Effector memory CD4-positive, alpha-beta T cell (primary cell): ENCODE measurements around the gene NADK2.

ENCODE experiments used
- DNase-seq, 3 donors: peaks; one replicate each; pipeline ENCODE4 v3.0.0-alpha.2; 2020
- H3K27ac ChIP-seq: 2 replicates; pipeline ENCODE4 v1.7.0; 2013; ENCODE audit warnings: mild to moderate bottlenecking, low read length, moderate library complexity; ENCODE audit not compliant: insufficient read depth, poor library complexity, severe bottlenecking
- H3K27me3 ChIP-seq: replicated peaks from 2 replicates; pipeline ENCODE4 v1.7.0; 2013; ENCODE audit warnings: mild to moderate bottlenecking, low read length; ENCODE audit not compliant: insufficient read depth, control insufficient read depth, poor library complexity, severe bottlenecking
- H3K36me3 ChIP-seq: 2 replicates; pipeline ENCODE4 v1.7.0; 2013; ENCODE audit warnings: mild to moderate bottlenecking, low read length, moderate library complexity; ENCODE audit not compliant: control insufficient read depth, insufficient read depth
- H3K4me1 ChIP-seq: 2 replicates; pipeline ENCODE4 v1.7.0; 2013; ENCODE audit warnings: low read length, mild to moderate bottlenecking; ENCODE audit not compliant: control insufficient read depth, insufficient read depth, poor library complexity, severe bottlenecking
- H3K4me3 ChIP-seq: 2 replicates; pipeline ENCODE4 v1.7.0; 2013; ENCODE audit warnings: low read length, low read depth, mild to moderate bottlenecking; ENCODE audit not compliant: insufficient read depth, poor library complexity, severe bottlenecking
- H3K9me3 ChIP-seq: 2 replicates; pipeline ENCODE4 v1.7.0; 2013; ENCODE audit warnings: mild to moderate bottlenecking, low read length, moderate library complexity; ENCODE audit not compliant: control insufficient read depth

NADK2 gene

DNA sequence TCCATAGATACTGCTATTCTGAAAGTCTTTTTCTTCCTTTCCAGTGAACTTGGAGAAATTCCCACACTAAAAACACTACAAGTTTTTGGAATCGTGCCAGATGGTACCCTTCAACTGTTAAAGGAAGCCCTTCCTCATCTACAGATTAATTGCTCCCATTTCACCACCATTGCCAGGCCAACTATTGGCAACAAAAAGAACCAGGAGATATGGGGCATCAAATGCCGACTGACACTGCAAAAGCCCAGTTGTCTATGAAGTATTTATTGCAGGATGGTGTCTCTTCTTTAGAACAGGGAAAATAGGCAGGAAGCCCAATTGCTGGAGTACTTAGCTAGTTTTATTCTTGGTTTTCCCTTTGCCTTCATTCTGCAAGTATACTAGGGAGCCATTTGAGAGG is 60.0 kb downstream of the NADK2 start:
- Histone ChIP-seq H3K9me3 (no peaks in the 10 kb centered on the region), H3K4me1 (no peaks in the 10 kb centered on the region), H3K27me3 (no peaks in the 10 kb centered on the region), H3K4me3 (no peak overlapping the region), H3K27ac (no peak overlapping the region), H3K36me3 (peaks cover 15% of the 10 kb centered on the region)
- DNase-seq = no peak

DNA sequence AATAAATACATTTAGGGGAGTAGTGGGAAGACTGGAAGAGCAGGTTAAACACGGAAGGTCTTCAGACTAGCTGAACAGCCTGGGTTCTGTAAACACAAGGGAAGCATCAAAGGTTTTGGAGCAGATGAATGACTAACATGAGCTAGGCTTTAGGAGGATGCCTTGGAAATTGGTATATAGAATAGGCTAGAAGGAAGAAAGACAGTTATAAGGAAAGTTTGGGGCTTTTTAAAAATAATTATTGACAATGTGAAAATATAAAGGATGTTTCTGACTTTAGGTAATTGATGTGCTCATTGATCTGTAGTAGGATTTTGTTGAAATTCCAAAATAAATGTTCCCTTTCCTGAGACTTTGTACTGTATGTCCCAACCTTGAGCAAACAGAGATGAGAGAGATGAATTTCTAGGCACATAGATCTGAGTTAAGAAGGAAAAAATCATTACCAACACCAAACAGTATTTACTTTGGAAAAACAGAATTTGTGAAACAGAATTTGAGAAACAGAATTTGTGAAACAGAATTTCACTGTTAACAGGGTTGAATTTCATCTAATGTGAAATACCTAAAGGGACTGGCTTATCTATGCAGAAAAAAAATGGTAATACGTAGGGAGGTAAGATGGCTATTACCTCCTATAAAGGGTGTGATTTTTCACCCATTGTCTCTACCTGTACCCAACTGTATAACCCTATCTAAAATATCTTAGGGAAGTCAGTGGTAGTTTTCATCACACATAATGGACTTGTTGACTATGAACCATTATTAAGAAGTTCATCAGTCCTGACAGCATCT is 61.0 kb downstream of the NADK2 start:
- H3K27ac ChIP-seq = no peak overlapping the region
- no peaks in the 10 kb centered on the region for H3K4me1 ChIP-seq
- no peaks in the 10 kb centered on the region for H3K27me3 ChIP-seq
- DNase-seq = no peak
- peaks cover 15% of the 10 kb centered on the region for H3K36me3 ChIP-seq
- no peak overlapping the region for H3K4me3 ChIP-seq
- no peaks in the 10 kb centered on the region for H3K9me3 ChIP-seq

DNA sequence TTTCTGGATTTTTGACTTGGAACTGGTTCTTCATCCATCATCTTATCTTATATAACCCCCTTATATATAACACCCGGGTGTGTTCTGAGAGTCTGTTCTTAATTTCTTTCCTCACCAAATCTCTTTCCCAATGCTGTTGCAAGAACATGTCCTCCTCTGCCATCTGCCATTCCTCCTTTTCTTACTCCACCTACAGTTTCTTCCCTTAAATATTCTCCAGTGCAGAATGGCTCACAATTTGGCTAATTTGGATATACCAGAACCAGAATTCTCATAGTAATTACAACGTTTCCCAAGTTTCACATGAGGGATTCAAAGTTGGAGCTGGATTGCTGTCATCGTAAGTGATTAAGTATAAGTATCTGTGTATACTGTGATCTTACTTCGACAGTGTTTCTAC is 61.8 kb downstream of the NADK2 start:
- no peak for DNase-seq
- Histone ChIP-seq H3K4me1 (no peaks in the 10 kb centered on the region), H3K27ac (no peak overlapping the region), H3K27me3 (no peaks in the 10 kb centered on the region), H3K9me3 (no peaks in the 10 kb centered on the region), H3K36me3 (peaks cover 17% of the 10 kb centered on the region), H3K4me3 (no peak overlapping the region)

DNA sequence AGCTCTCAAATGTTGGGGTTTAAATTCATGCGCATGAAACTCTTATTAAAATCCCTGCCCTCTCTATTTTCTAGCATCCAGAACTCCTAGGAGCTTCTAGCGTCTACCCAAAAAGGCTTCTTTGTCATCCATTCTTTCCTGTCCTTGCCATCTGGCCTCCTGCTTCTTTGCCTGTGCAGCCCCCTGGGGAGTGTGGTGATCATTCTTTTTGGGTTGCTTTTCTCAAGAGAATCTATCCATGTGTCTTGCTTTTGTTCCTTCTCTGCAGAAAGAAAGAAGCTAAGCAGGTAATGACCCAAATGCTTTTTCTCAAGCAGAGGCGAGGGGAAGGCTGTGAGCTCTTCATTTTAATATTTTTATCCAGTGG is 63.2 kb downstream of the NADK2 start:
- peaks cover 31% of the 10 kb centered on the region for H3K36me3 ChIP-seq
- no peak overlapping the region for H3K4me3 ChIP-seq
- H3K4me1 ChIP-seq = no peaks in the 10 kb centered on the region
- H3K27me3 ChIP-seq = no peaks in the 10 kb centered on the region
- DNase-seq = no peak
- no peak overlapping the region for H3K27ac ChIP-seq
- H3K9me3 ChIP-seq = no peaks in the 10 kb centered on the region

DNA sequence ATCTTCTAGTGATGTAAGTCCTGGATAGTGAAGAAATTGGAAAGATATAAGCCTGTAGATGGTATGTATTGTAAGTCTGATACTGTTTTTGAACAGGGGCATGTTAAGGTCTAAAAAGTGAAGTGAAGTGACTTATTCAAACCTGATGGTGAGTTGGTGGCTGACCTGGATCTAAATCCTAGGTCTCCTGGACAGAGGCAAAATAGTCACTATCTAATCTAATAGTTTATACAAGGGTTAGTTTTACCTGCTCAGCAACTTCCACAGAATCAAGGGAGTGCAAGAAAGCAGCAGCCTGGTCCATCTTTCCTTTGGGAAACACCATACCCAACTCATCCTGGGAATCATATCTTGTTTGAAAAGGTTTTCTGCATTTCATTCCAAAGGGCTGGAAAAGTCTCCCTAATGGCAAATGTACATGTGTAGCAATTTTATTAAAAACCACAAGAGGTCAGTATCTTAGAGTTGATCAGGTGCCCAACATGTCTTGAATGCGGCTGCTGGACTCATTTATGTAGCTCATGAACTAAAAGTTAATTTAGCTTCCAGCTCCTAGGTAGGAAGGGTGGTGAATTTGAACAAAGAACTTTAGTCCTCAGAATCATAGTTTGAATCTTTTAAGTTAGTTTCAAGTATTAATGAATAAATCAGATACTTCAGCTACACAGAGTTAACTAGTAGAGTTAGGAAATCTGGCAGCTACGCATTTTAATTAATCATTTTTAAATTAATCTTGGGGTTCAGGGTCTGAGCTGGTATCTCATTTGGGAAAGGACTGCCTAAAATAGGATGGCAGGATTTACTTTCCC is 63.8 kb downstream of the NADK2 start:
- Histone ChIP-seq H3K4me1 (no peaks in the 10 kb centered on the region), H3K27me3 (no peaks in the 10 kb centered on the region), H3K36me3 (peaks cover 36% of the 10 kb centered on the region), H3K27ac (no peak overlapping the region), H3K9me3 (no peaks in the 10 kb centered on the region), H3K4me3 (no peak overlapping the region)
- DNase-seq = no peak

DNA sequence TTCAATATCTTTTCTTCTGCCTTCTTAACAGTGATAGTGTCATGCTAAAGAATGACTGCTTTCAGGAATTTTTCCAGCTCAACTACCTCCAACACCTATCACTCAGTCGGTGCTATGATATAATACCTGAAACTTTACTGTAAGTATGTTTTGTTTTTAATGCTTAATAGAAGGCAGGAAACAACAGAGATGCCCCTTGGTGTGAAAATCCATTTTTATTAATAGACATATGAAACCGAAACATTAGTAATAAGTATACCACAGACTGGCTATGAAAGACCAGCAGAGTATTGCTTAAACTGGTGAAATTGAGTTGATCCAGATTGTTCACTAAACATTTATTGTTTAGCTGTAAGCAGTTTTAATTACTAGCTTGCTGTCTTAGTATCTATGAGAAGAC is 64.6 kb downstream of the NADK2 start:
- Histone ChIP-seq H3K36me3 (peaks cover 43% of the 10 kb centered on the region), H3K4me1 (no peaks in the 10 kb centered on the region), H3K9me3 (no peaks in the 10 kb centered on the region), H3K27ac (no peak overlapping the region), H3K27me3 (no peaks in the 10 kb centered on the region), H3K4me3 (no peak overlapping the region)
- no peak for DNase-seq

DNA sequence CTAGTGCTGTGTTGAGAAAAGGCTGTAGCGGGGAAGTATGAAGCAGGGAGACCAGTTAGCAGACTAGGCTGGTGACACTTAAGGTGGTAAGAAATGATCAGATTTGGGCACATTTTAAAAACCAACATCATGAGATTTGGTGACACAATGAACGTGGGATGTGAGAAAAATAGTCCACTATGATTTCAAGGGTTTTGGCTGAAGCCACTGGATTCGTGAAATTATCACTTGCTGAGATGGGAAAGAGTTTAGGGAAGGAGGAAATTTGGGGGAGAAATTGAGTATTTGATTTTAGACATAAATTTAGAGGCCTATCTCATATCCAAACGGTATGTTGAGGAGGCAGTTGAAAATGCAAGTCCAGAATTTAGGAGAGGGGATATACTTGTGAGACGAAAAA is 66.7 kb downstream of the NADK2 start:
- peaks cover 50% of the 10 kb centered on the region for H3K36me3 ChIP-seq

DNA sequence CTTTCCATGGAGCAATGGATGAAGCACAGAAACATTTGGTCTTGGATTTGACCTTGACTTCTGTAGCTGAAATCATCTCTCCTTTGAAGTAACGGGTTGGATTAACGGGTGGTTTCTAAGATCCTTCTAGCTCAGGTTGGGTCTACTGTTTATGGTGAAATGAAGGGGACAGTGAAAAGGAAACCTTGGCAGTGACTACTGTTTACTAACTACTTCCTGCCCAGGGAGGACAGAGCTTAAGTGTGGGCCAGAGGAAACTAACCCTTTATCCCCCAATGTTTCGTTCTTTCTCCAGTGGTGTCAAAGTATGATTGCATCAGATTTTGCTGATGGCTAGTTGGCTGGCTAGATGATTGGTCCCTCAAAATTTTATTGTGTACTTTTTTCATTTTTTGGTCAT is 67.6 kb downstream of the NADK2 start:
- no peaks in the 10 kb centered on the region for H3K27me3 ChIP-seq
- no peak for DNase-seq
- no peaks in the 10 kb centered on the region for H3K9me3 ChIP-seq
- H3K27ac ChIP-seq = no peak overlapping the region
- no peak overlapping the region for H3K4me3 ChIP-seq
- H3K36me3 ChIP-seq = peaks cover 44% of the 10 kb centered on the region
- H3K4me1 ChIP-seq = no peaks in the 10 kb centered on the region

More for the DNA sequence above, 66.7 kb downstream of the NADK2 start:
- no peak overlapping the region for H3K27ac ChIP-seq
- H3K4me1 ChIP-seq = no peaks in the 10 kb centered on the region
- H3K4me3 ChIP-seq = no peak overlapping the region
- no peaks in the 10 kb centered on the region for H3K27me3 ChIP-seq
- H3K9me3 ChIP-seq = no peaks in the 10 kb centered on the region
- DNase-seq = no peak

DNA sequence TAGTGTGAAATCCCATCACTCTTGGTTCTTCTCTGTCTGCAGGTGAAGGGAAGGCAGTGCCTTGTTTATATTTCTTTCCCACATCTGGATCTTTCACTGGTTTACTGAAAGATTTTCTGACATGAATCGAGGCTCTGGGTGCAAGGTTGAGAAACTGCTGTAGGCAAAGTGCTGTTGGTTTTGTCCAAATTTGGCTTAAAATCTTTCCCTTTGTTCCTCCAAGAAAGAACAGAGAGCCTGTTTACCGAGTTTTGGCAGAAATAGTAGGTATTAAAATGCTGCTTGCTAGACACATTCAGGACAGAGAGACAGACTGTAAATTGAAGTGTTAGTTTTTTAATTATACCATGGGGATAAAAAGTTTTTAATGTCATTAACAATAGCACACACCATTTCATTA is 68.3 kb downstream of the NADK2 start:
- no peak for DNase-seq
- Histone ChIP-seq H3K36me3 (peaks cover 40% of the 10 kb centered on the region), H3K9me3 (no peaks in the 10 kb centered on the region), H3K4me3 (no peak overlapping the region), H3K4me1 (no peaks in the 10 kb centered on the region), H3K27me3 (no peaks in the 10 kb centered on the region), H3K27ac (no peak overlapping the region)

DNA sequence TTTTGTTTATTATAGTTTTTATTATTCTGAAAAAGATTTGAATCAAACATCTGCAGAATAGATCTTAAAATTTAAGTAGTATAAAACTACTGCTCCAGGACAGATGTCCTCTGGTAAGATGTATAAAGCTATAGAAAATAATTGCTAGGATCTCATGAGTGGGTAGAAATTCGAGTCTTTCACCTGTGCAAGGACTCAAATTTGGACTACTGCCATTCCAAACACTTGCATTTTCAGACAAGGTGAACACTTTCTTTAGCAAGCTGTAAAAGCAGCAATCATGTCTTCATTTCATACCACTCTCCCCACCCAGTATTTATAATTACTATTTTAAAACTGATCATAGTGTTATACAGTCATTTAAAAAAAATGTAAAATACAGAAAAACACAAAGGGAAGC is 69.1 kb downstream of the NADK2 start:
- no peak overlapping the region for H3K27ac ChIP-seq
- no peak for DNase-seq
- H3K9me3 ChIP-seq = no peaks in the 10 kb centered on the region
- no peaks in the 10 kb centered on the region for H3K4me1 ChIP-seq
- H3K36me3 ChIP-seq = peaks cover 46% of the 10 kb centered on the region
- H3K27me3 ChIP-seq = no peaks in the 10 kb centered on the region
- H3K4me3 ChIP-seq = no peak overlapping the region
